ENCODE data around the gene ZSWIM4.

Gene ZSWIM4

DNA sequence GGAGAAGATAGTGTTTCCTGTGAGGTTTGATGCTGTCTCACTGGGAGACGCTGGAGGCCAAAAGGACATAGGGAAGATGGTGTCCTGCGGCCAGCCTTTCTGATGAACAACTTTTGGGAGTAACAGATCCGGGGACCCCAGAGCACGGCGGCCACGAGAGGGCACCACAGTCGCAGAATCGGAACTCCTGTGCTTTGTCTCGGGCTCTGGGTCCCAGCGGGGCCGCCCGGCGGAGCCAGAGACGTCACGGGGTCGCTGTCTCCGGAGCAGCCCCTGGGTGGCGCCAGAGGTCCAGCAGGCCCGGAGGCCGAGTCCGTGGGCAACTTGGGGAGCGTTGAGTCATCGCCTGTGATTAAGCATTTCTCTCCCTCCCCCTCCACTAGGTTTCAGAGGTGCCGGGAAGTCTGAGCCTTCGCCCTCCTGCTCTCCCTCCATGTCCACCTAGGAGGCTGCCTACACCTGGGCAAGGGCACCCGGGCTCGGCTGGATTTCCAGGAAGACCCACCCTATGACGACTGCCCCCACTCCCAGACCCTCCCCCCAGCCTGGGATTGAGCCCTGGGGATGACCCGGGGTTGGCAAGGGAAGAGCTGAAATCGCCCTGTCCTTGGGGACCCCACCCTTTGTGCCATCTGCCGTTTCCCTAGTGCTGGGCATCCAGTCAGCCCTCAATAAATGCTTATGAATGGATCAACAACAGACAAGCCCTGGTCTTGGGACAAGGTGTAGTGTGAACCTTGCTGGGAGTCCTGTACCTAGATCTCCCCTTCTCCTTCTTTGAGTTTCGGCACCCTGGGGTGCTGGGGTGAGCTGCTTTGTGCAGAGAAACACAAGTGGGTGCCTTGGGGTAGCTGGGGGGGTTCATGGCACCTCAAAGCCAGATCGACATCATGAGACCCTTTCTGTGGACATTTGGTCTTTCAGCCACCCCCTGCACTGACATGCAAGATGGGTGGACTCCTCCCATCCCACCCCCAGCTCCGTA is 85.1 kb downstream of the ZSWIM4 start:
- DNase-seq, result peak; percentile 30

DNA sequence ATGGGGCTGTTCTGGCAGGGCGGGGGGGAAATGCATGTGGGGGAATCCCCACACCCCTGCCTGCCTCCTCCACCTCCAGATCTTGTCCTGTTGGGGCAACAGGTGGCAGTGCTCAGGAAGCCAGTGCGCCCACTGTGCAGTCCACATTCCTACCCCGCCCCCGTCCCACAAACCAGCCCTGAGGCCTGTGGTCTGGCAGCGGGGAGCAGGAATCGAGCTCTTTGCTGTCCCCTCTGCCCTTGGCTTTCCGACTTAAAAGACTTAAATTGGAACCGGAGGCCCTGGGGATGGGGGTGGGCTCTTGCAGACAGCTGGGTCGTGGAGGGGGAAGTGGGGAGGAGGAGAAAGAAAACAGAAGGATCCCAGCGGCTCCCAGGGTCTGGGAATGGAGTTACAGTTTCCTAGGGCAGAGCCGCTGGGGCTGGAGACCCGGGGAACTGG is 86.0 kb downstream of the ZSWIM4 start:
- no peak for DNase-seq
